GM12864 (cell line): ENCODE data around the gene LAMA1.

Experiments used
- DNase-seq: peaks from one replicate; pipeline ENCODE4 v3.0.0-alpha.2; 2011; ENCODE audit warnings: low read depth
- H3K4me3 ChIP-seq: 2 replicates; pipeline ENCODE4 v1.5.1; 2011; ENCODE audit warnings: mild to moderate bottlenecking, low read depth, low read length, control low read depth
- TF ChIP-seq, protein P1 (sequence below): IDR thresholded peaks from 2 replicates; pipeline ENCODE4 v1.5.1; 2011; ENCODE audit warnings: low read depth, mild to moderate bottlenecking, moderate library complexity, low read length, control low read depth, inconsistent platforms; ENCODE audit errors: missing control alignments

LAMA1 gene

DNA sequence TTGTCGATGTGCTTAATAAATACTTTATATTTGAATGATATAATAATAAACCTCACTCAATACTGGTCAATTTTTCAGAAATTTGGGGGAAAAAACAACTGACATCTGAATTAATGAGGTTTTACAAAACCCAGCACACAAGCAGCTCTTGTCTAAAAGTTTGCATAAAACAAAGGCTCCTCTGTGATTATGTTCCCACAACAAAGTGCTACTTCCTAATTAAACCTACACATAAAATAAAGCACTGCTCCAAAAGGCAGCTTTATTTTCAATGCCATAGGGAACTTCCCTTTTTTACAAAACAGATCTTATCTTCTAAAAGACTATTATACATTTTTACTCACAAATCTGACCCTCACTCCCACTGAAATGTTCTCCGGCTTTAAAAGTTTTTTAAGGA lies 47.1 kb downstream of the LAMA1 start:
- DNase-seq = no peak
- TF ChIP-seq, protein P1, sequence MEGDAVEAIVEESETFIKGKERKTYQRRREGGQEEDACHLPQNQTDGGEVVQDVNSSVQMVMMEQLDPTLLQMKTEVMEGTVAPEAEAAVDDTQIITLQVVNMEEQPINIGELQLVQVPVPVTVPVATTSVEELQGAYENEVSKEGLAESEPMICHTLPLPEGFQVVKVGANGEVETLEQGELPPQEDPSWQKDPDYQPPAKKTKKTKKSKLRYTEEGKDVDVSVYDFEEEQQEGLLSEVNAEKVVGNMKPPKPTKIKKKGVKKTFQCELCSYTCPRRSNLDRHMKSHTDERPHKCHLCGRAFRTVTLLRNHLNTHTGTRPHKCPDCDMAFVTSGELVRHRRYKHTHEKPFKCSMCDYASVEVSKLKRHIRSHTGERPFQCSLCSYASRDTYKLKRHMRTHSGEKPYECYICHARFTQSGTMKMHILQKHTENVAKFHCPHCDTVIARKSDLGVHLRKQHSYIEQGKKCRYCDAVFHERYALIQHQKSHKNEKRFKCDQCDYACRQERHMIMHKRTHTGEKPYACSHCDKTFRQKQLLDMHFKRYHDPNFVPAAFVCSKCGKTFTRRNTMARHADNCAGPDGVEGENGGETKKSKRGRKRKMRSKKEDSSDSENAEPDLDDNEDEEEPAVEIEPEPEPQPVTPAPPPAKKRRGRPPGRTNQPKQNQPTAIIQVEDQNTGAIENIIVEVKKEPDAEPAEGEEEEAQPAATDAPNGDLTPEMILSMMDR = no peak
- H3K4me3 ChIP-seq = no peak overlapping the region

DNA sequence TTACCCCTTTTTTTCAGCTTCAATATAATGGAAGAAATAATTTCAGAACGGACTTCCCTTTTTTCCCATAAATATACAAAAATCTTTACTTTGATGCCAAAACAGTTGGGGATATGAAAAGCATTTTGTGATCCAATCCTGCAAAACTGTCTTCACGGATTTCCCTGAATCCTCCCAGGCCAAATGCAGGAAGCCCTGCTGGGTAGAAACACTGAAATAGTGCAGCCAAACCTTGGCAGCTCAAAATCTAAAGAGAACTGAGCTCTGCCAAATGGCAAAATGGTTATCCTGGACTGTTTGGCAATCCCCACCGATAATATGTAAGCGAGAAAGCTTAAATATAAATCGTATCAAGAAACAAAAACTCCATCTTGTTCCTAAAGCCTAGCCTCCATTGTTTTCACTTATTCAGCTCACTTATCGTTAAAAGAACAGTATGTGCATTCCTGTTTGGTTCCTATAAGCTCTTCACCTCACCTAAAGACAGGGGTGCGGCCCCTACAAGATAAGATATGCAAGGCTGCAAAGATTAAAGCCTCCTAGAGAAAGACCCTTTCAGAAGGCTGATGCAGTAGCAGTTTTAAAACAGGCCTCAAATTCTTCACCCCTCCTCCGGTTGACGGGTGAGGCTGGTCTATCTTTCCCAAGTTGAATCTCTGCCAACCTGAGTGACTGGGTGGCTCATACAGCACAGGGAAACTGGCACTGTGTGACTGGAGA lies 48.6 kb downstream of the LAMA1 start:
- H3K4me3 ChIP-seq = no peak overlapping the region
- DNase-seq = no peak
- TF ChIP-seq, protein P1 = no peak

DNA sequence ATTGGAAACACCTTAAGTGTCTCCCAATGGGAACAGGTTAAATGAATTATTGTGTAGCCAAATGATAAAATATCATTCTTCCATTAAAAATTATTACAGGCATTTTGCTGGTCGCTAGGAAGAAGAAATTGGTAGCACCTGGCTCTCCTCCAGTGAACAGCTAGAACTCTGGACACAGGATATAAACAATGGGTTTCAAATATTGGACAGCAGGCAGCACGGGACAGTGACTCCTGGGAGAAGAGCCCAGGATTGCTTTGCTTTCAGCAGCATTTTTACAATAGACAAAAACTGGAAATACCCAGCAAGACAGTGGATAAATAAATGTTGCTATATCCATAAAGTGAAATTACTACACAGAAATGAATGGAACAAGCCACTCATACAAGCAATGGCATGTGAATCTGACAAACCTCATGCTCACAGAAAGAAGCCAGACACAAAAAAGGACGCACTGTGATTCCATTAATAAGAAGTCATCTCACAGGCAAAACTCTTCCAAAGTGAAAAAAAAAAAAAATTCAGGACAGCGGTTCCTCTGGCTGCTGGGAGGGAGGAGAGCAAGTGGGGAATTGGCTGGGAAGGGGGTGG lies 50.5 kb downstream of the LAMA1 start:
- TF ChIP-seq, protein P1 = no peak
- H3K4me3 ChIP-seq = no peak overlapping the region
- DNase-seq = no peak

DNA sequence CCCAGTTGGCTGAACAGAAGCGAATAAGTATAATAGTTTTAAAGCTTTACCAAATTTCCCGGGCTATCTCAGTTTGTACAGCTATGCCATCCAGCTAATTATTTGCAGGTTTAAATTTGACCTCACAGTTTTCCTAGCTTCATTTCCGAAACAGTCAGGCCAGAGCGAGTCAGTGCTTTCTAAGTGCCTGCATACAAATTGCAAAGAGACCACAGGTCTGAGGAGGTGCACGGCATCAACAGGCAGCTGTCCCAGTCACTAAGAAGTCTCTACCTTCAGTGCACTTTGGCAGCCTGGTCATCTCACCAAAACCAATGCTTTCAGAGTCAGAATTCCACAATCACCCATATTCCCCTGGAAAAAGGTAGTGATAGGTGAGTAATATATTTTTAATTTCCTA lies 51.9 kb downstream of the LAMA1 start:
- DNase-seq = no peak
- H3K4me3 ChIP-seq = no peak overlapping the region
- TF ChIP-seq, protein P1 = no peak

DNA sequence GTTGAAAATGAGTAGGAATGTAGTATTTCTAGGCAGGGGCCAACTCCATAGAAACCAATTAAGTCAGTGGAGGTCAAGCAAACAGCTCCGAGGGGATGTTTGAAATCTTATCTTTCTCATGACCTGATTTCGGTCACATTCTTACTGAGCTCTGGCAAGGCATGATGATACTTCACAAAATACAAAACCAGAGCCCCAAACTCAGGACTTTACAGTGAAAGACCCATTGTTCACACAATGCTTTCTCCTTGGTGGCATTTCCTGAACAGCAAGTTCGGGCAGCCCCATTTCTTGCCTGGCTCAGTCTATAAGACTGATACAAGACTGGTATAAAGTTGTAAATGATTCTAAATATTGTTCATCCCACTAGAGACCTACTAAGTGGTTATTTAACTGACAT lies 53.3 kb downstream of the LAMA1 start:
- DNase-seq = no peak
- TF ChIP-seq, protein P1 = no peak
- no peak overlapping the region for H3K4me3 ChIP-seq

DNA sequence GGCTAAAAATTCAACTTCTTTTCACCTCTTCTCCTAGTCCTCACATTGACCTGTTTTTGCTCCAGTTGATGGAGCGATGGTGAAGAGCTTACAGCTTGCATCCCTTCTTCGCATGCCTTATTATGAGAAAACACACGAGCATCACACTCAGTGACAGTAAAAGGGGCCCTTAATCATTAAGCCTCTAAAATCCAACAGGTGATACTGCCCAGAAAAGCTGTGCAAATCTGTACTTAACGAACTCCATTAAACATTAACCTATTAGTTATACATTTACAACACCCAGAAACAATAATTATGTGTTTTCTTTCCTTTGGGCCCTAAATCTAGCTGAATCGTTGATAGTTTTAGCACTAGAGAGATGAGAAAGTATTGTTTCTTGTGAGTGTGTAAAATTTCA lies 54.8 kb downstream of the LAMA1 start:
- no peak for DNase-seq
- TF ChIP-seq, protein P1 = no peak
- no peak overlapping the region for H3K4me3 ChIP-seq

DNA sequence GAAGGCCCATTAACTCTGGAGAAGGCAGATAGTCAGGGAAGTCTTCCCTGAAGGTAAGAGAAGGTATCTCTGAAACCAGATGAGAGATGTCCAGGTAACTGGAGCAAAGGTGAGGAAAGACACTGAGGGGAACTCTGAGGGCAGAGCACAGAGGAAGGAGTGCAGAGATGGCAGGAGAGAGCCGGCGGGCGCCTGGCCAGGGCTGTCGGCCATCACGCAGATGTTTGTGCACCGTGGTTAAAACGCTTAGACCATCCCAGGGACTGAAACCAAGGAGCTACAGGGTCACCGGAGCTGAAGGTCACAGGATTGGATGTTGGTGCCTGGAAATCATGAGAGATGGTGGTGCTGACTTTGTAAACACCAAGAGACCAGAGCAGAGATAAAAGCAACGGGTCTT lies 55.4 kb downstream of the LAMA1 start:
- DNase-seq = no peak
- H3K4me3 ChIP-seq = no peak overlapping the region
- TF ChIP-seq, protein P1 = no peak
